Activated B cell treated with CpG ODN at 0.5 μM for 24 hours (primary cell): Measurements from ENCODE around the gene SPRED2. TPM values are rescaled to one million over a fixed set of nuclear protein-coding genes. Genes with fewer than 3 reads are reported as not detected.

ENCODE experiments used
- ATAC-seq: fragments of 200-7000 bp; cut with Tn5 transposase; one replicate; pipeline ENCODE4 v1.10.0; 2021; ENCODE audit warnings: low read depth, mild to moderate bottlenecking, moderate library complexity
- CTCF ChIA-PET: fragments of 350-600 bp; sonication (Branson Sonifier 250); formaldehyde crosslinking; loops from one replicate; lab custom pipeline; 2021; ENCODE audit warnings: antibody characterized with exemption; lab: Charles Lee
- POLR2A ChIA-PET: fragments of 350-600 bp; sonication (Branson Sonifier 250); formaldehyde crosslinking; loops from one replicate; lab custom pipeline; 2021; ENCODE audit warnings: antibody characterized with exemption; lab: Charles Lee
- DNase-seq: peaks from one replicate; pipeline ENCODE4 v3.0.0; 2022
- H3K27ac Mint-ChIP-seq: one replicate; pipeline ENCODE4 v1.8.0; 2020; ENCODE audit warnings: mixed read lengths
- H3K27me3 Mint-ChIP-seq: one replicate; pipeline ENCODE4 v1.8.0; 2021; ENCODE audit warnings: mixed read lengths
- H3K36me3 Mint-ChIP-seq: one replicate; pipeline ENCODE4 v1.8.0; 2021; ENCODE audit warnings: low read depth, mixed read lengths
- H3K4me1 Mint-ChIP-seq: one replicate; pipeline ENCODE4 v1.8.0; 2021; ENCODE audit warnings: mixed read lengths
- H3K4me3 Mint-ChIP-seq: one replicate; pipeline ENCODE4 v1.8.0; 2020; ENCODE audit warnings: mild to moderate bottlenecking, mixed read lengths
- H3K9me3 Mint-ChIP-seq: one replicate; pipeline ENCODE4 v1.8.0; 2020; ENCODE audit warnings: mixed read lengths
- intact Hi-C: fragments of 100-400 bp; cut with micrococcal nuclease; formaldehyde crosslinking; loops from one replicate; pipeline ENCODE4 v1.15.1; 2024
- total RNA-seq: library from RNA; stranded (reverse); gene quantifications from 2 replicates; pipeline ENCODE4 v1.2.3, GENCODE V29; 2022
- TF ChIP-seq, protein P1 (sequence below): fragments of 200-600 bp; IDR thresholded peaks from one replicate; pipeline ENCODE4 v1.8.0; 2022; ENCODE audit warnings: antibody characterized with exemption, mild to moderate bottlenecking

The SPRED2 gene
- total RNA-seq, 1 donor from 2014 or later = 2.5 TPM

DNA sequence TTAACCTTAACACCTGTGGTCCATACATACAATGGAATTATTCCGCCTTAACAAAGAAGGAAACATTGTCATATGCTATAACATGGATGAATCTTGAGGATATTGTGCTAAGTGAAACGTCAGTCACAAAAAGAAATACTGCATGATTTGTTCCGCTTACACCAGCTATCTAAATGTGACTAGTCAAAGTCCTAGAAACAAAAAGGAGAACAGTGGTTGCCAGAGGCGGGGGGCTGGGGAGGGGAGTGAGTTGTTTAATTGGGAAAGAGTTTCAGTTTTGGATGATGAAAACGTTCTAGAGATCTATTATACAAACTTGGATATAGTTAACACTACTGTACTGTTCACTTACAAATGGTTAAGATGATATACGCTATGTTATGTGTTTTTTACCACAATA is 72.0 kb downstream of the SPRED2 start:
- Mint-ChIP-seq H3K4me3 (no peak overlapping the region), H3K9me3 (no peaks in the 10 kb centered on the region), H3K4me1 (peaks cover 3% of the 10 kb centered on the region), H3K27ac (no peak overlapping the region), H3K36me3 (no peaks in the 10 kb centered on the region), H3K27me3 (peaks cover 13% of the 10 kb centered on the region)
- intact Hi-C loops = no loop called here
- ATAC-seq (no peak), DNase-seq (no peak)
- POLR2A ChIA-PET = interaction anchor here (0.7 kb wide), 1 partner anchor 79 kb away, joined by 7 read pairs; no protein-coding TSS in a partner anchor
- CTCF ChIA-PET = no interaction called here
- TF ChIP-seq, protein P1, sequence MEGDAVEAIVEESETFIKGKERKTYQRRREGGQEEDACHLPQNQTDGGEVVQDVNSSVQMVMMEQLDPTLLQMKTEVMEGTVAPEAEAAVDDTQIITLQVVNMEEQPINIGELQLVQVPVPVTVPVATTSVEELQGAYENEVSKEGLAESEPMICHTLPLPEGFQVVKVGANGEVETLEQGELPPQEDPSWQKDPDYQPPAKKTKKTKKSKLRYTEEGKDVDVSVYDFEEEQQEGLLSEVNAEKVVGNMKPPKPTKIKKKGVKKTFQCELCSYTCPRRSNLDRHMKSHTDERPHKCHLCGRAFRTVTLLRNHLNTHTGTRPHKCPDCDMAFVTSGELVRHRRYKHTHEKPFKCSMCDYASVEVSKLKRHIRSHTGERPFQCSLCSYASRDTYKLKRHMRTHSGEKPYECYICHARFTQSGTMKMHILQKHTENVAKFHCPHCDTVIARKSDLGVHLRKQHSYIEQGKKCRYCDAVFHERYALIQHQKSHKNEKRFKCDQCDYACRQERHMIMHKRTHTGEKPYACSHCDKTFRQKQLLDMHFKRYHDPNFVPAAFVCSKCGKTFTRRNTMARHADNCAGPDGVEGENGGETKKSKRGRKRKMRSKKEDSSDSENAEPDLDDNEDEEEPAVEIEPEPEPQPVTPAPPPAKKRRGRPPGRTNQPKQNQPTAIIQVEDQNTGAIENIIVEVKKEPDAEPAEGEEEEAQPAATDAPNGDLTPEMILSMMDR = no peak

DNA sequence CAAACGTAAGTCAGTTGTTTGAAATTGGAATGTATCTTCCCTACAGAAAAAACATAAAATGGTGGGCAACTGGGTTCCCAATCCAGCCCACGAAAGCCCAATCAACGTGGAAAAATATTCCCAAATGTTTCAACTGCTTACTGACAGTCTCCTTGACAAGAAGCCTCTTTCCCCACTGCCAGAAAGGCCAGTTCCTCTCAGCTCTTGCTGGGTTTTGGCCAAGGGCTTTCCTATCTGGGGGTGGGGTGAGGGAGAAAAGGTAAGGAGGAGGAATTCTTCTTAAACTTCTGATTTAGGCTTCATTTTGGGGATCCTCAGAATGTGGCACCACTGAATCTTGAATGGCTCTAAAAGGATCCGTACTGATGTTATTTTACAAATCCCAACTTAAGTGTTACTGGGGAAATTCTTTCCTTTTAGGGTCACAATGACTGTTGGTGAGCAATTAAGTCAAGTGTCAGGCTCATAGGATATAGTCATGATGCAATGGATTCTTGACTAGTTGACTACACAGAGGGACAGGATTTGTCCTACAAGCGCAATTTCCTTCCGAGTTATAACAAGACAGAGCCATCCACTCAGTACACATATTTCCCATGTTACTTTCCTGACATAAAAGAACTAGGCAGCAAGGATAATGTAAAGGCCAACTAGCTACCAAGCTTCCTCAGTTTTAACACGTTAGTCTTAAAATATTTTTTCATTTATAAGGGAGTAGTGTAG is 73.6 kb downstream of the SPRED2 start:
- ATAC-seq (no peak), DNase-seq (no peak)
- Mint-ChIP-seq H3K4me1 (no peaks in the 10 kb centered on the region), H3K9me3 (no peaks in the 10 kb centered on the region), H3K36me3 (no peaks in the 10 kb centered on the region), H3K27me3 (peaks cover 12% of the 10 kb centered on the region), H3K4me3 (no peak overlapping the region), H3K27ac (no peak overlapping the region)
- intact Hi-C loops = no loop called here
- TF ChIP-seq, protein P1 = no peak
- CTCF ChIA-PET = no interaction called here
- POLR2A ChIA-PET = interaction anchor here (0.8 kb wide), 1 partner anchor 134 kb away, joined by 6 read pairs; no protein-coding TSS in a partner anchor

DNA sequence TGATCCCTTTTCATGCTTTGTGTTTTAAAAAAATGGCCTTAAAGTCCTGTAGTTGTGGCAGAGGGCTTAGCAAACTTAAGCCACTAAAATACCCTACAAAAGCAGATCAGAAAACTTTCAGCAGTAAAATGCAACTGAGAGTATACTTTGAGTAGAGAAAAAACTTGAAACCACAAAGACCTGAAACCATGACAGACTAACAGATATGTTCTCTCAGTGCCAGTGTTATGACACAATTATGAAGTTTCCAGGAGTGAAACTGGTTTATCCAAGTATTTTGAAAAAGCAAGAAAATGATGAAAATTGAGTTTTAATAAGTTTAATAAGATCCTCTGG is 74.5 kb downstream of the SPRED2 start:
- intact Hi-C loops = no loop called here
- CTCF ChIA-PET = no interaction called here
- H3K4me3 Mint-ChIP-seq = no peak overlapping the region
- peaks cover 11% of the 10 kb centered on the region for H3K27me3 Mint-ChIP-seq
- DNase-seq = no peak
- TF ChIP-seq, protein P1 = no peak
- no peak overlapping the region for H3K27ac Mint-ChIP-seq
- no peaks in the 10 kb centered on the region for H3K36me3 Mint-ChIP-seq
- H3K4me1 Mint-ChIP-seq = no peaks in the 10 kb centered on the region
- ATAC-seq = no peak
- POLR2A ChIA-PET = interaction anchor here (0.6 kb wide), 1 partner anchor 129 kb away, joined by 9 read pairs; no protein-coding TSS in a partner anchor
- no peaks in the 10 kb centered on the region for H3K9me3 Mint-ChIP-seq

DNA sequence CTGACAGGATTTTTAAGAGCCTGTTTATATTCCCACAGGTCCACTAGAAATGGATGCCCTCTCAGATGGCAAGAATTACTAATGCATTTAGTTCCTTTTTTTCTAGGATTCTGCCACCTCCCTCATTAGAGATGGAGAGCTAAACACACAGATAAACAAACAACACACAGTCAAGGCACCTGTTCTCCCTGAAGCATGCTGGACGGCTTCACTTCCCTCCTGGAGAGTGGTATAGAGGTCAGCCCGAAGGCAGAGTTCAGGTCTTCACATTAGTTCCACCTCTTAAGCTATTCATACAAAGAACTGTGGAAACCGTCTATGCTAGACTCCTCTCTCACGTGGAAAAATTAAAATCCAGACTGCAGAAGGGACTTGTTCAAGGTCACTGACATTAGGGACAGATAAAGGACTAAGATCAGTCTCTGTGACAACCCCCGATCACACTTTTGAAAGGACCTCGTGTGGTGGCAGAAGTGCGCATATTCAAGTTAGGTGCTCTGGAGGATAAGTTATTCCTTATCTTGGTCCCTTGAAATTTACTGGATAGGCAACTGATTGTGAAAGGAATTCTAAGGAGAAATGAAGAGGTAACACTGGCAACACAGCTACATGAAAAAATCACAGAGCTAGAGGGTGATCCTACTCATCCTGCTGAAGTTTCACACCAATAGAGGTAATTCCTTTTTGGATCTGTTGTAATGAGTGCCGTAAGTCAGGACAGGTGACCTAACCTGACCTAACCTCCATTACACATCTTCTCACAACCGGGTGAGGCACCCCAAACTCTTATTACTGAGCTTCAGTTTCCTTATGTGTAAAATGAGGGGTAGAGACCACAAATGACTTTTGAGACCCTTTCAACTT is 75.1 kb downstream of the SPRED2 start:
- DNase-seq = no peak
- intact Hi-C loops = no loop called here
- Mint-ChIP-seq H3K27ac (no peak overlapping the region), H3K4me1 (no peaks in the 10 kb centered on the region), H3K27me3 (peaks cover 11% of the 10 kb centered on the region), H3K36me3 (no peaks in the 10 kb centered on the region), H3K9me3 (no peaks in the 10 kb centered on the region), H3K4me3 (no peak overlapping the region)
- ChIA-PET CTCF (no interaction called here), POLR2A (interaction anchor here (0.6 kb wide), 1 partner anchor 128 kb away, joined by 9 read pairs; no protein-coding TSS in a partner anchor)
- ATAC-seq = no peak
- TF ChIP-seq, protein P1 = no peak
